Lower lobe of right lung (tissue), 2 donors: ENCODE data around the gene SNRPA. TPM values are rescaled to one million over a fixed set of nuclear protein-coding genes. Genes with fewer than 3 reads are reported as not detected.
A peak's percentile ranks its signal among the peaks of the same experiment; 100 is the strongest.

ENCODE experiments used
- ATAC-seq, 2 donors: fragments of 200-7000 bp; cut with Tn5 transposase; one replicate each; pipeline ENCODE4 v1.9.1; 2020 to 2022; ENCODE audit warnings: mild to moderate bottlenecking in 2 of 2, moderate library complexity in 2 of 2
- DNase-seq: peaks from one replicate; pipeline ENCODE4 v3.0.0-alpha.2; 2020
- H3K27ac ChIP-seq: fragments of 200-600 bp; one replicate; pipeline ENCODE4 v1.8.0; 2022
- H3K27me3 ChIP-seq: fragments of 200-600 bp; one replicate; pipeline ENCODE4 v1.8.0; 2022; ENCODE audit warnings: low read depth
- H3K36me3 ChIP-seq: fragments of 200-600 bp; one replicate; pipeline ENCODE4 v1.8.0; 2022; ENCODE audit warnings: mild to moderate bottlenecking
- H3K4me1 ChIP-seq: fragments of 200-600 bp; one replicate; pipeline ENCODE4 v1.8.0; 2022
- H3K4me3 ChIP-seq: fragments of 200-600 bp; one replicate; pipeline ENCODE4 v1.8.0; 2022; ENCODE audit warnings: mild to moderate bottlenecking
- H3K9me3 ChIP-seq: fragments of 200-600 bp; one replicate; pipeline ENCODE4 v1.8.0; 2022
- CTCF ChIP-seq: fragments of 200-600 bp; IDR thresholded peaks from one replicate; pipeline ENCODE4 v1.8.0; 2022; ENCODE audit warnings: antibody characterized with exemption, mild to moderate bottlenecking
- intact Hi-C: fragments of 100-400 bp; cut with DNase I; formaldehyde crosslinking; loops from one replicate; pipeline ENCODE4 v1.11.0; 2022
- total RNA-seq: library from RNA; stranded (reverse); fragmentation: NEBNext Ultra II Directional; extraction: Animal tissue kit (Norgen Biotek cat#: 25700); gene quantifications from one replicate; pipeline ENCODE4 v1.2.1, GENCODE V29; 2021
- donor health status: DM: no; HTN: yes; CAD: no; lungs with severe emphysema.

Gene SNRPA
- total RNA-seq, 1 donor from 2014 or later: 44.8 TPM

DNA sequence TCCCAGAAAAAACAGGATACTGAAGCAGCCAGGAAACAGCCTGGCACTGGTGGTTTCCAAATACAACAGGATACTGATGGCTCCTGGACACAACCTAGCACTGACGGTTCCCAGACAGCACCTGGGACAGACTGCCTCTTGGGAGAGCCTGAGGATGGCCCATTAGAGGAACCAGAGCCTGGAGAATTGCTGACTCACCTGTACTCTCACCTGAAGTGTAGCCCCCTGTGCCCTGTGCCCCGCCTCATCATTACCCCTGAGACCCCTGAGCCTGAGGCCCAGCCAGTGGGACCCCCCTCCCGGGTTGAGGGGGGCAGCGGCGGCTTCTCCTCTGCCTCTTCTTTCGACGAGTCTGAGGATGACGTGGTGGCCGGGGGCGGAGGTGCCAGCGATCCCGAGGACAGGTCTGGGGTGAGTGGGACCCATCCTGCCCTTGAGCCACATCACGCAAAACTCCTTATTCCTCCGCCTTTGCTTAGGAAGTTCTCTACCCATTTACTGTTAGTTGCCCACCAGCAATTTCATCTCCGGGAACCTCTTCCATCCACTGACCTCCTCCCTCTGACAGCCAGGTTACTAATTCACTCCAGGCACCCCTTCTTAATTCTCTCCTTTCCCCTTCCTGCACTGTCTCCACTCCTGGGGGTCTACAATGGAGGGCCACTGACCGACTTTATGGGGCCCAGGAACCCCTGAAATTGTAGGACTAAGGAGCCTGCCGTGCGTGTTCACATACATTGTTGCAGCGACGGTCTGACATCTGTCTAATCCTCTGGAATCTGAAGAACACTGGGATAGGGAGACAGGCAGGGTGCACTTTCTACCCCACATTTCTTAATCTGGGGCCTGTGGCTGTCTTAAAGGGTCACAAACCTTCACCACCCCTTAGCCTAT lies 32.9 kb upstream of the SNRPA start:
- no peak for TF ChIP-seq CTCF
- Histone ChIP-seq H3K27me3 (no peaks in the 10 kb centered on the region), H3K4me3 (peak overlapping the region; percentile 90), H3K27ac (peak overlapping the region; percentile 99), H3K4me1 (peaks cover 69% of the 10 kb centered on the region), H3K36me3 (peaks cover 2% of the 10 kb centered on the region), H3K9me3 (no peaks in the 10 kb centered on the region)
- ATAC-seq: no peak
- DNase-seq: peak; percentile 74
- intact Hi-C loops: no loop called here

GRCh38 chr19:40718774-40719391 lies 32.1 kb upstream of the SNRPA start:
- Histone ChIP-seq H3K36me3 (peaks cover 8% of the 10 kb centered on the region), H3K4me3 (peak overlapping the region; percentile 90), H3K27me3 (no peaks in the 10 kb centered on the region), H3K9me3 (no peaks in the 10 kb centered on the region), H3K27ac (peak overlapping the region; percentile 99), H3K4me1 (peaks cover 71% of the 10 kb centered on the region)
- no peak for TF ChIP-seq CTCF
- intact Hi-C loops: no loop called here
- ATAC-seq (peak; percentile 10 to 29), DNase-seq (peak; percentile 91)

DNA sequence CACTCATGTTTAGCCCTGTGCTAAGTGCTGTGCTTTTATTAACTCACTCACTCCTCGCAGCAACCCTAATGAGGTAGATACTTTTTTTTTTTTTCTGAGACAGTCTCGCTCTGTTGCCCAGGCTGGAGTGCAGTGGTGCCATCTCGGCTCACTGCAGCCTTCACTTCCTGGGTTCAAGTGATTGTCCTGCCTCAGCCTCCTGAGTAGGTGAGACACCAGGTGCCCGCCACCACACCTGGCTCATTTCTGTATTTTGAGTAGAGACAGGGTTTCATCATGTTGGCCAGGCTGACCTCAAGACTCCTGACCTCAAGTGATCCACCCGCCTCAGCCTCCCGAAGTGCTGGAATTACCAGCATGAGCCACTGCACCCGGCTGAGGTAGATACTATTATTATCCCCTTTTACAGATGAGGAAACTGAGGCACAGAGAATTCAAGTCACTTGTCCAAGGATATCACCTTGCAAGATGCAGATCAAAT lies 31.5 kb upstream of the SNRPA start:
- Histone ChIP-seq H3K4me3 (peak overlapping the region; percentile 90), H3K27me3 (no peaks in the 10 kb centered on the region), H3K36me3 (peaks cover 14% of the 10 kb centered on the region), H3K9me3 (no peaks in the 10 kb centered on the region), H3K27ac (peak overlapping the region; percentile 99), H3K4me1 (peaks cover 70% of the 10 kb centered on the region)
- DNase-seq (peak; percentile 61), ATAC-seq (no peak)
- TF ChIP-seq CTCF: no peak
- intact Hi-C loops: no loop called here

GRCh38 chr19:40721140-40721486 lies 29.9 kb upstream of the SNRPA start:
- Histone ChIP-seq H3K4me3 (peak overlapping the region; percentile 90), H3K27ac (peak overlapping the region; percentile 99), H3K4me1 (peaks cover 61% of the 10 kb centered on the region), H3K27me3 (no peaks in the 10 kb centered on the region), H3K9me3 (no peaks in the 10 kb centered on the region), H3K36me3 (peaks cover 30% of the 10 kb centered on the region)
- ATAC-seq (no peak), DNase-seq (no peak)
- intact Hi-C loops: no loop called here
- TF ChIP-seq CTCF: no peak

- TF ChIP-seq CTCF: no peak
- DNase-seq: no peak
- Histone ChIP-seq H3K27me3 (no peaks in the 10 kb centered on the region), H3K4me1 (peaks cover 58% of the 10 kb centered on the region), H3K27ac (peak overlapping the region; percentile 99), H3K36me3 (peaks cover 40% of the 10 kb centered on the region), H3K9me3 (no peaks in the 10 kb centered on the region), H3K4me3 (peak overlapping the region; percentile 24)
- intact Hi-C loops: no loop called here
- no peak for ATAC-seq
Observed at GRCh38 chr19:40721936-40722661, 28.9 kb upstream of the SNRPA start.
